NCI-H748 (cell line): Measurements from ENCODE around the gene RNF115.
"Not testable (repeated sequence)": the region's sequence is repeated elsewhere in the genome, so short reads cannot be mapped to it uniquely, and the experiment has no call there.

ENCODE experiments used
- DNase-seq: peaks from one replicate; lab custom pipeline; 2025; ENCODE audit not compliant: unreplicated experiment; lab: John Stamatoyannopoulos, UW

Gene RNF115

DNA sequence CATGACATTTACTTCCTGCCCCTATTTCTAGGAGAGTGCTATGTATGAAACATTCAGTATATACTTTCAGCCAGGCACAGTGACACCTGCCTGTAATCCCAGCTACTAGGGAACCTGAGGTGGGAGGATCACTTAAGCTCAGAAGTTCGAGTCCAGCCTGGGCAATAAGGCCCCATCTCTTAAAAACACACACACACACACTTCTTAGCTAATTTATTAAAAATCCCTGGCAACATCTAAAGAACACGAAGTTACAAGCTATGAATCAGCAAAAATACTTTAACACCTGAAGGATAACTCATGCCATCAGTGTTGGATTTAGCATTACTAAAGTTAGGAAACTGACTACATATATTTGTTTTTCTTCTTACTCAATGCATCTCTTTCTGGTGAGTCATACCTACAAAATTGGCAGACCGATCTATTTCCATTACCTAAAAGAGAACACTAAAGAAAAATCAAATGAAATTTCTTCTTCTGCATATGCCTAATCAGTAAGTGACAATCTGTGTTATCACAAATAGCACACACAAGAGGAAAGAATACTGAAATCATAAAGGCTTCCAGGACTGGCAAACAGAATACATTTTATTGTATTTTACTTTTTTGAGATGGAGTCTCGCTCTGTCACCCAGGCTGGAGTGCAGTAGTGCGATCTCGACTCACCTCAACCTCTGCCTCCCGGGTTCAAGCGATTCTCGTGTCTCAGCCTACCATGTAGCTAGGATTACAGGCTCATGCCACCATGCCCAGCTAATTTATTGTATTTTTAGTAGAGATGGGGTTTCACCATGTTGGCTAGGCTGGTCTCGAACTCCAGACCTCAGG, 41.4 kb downstream of the RNF115 start:
- DNase-seq: no peak

DNA sequence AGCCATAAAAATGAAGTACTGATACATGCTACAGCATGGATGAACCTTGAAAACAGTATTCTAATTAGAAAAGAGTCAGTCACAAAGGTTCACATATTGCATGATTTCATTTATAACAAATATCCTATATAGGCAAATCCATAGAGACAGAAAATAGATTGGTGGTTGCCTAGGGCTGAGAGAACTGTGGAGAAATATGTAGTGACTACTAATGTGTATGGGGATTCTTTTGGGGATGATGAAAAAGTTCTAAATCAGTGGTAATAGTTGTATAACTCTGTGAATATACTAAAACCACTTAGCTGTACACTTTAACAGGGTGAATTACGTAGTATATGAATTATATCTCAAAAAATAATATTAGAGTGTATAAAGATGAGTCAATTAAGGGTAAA, 45.8 kb downstream of the RNF115 start:
- DNase-seq: no peak

DNA sequence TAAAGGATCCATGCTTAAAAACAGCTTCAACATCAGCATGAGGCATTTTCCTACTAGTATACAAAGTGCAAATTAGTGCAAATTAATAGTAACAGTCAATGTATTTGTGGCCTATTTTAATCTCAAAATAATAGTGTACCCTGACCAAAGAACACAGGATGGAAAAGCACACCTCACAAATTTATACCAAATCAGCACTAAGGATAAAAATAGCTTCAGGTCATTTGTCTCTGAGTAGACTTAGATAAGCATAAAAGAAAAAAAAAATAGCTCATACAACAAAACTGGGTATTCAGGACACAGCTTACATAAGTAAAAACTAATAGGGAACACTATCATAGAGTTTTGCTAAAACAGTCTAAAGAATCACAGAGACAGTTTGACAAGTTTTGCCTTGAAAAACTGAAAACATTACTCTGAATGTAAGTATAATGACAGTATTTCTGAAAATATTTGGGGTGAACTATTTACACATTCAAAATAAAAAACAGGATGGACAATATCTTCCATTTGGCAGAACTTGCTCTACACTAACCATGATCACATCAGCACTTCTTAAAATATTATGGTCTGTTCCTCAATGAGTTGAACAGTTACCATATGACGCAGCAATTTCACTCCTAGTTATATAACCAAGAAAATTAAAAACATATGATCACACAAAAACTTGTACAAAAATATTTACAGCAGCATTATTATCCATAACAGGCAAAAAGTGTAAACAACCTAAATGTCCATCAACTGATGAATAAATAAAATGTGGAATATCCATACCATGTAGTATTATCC, 46.3 kb downstream of the RNF115 start:
- no peak for DNase-seq

DNA sequence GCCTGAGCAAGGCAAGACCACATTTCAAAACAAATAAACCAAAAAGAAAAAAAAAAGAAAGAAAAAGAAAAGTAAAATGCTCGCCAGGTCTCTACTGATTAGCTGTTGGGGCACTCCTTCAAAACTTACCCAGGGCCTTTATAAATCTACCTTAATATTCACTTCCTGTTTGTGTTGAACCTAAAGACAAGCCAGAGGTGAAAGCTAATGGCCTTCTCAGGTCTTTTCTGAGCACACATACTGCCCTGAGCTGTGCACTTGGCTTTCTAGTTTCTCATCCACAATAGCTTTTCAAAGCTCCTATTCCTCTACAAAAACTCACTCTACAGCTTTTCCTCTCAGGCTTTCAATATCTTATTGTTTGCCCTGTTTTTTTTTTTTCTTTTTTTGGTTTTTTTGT, 50.5 kb downstream of the RNF115 start:
- DNase-seq: no peak

DNA sequence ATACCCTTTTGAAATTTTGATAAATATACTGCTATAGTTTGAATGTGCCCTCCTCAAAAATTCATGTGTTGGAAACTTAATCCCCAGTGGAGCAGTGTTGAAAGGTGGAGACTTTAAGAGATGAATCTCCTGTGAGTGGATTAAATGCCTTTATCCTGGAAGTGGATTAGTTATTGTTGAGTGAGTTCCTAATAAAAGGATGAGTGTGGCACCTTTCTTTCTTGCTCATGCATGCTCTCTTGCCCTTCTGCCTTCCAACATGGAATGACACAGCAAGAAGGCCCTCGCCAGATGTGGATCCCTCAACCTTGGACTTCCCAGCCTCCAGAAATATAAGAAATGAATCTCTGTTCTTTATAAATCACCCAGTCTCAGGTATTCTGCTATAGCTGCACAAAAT, 52.8 kb downstream of the RNF115 start:
- no peak for DNase-seq

DNA sequence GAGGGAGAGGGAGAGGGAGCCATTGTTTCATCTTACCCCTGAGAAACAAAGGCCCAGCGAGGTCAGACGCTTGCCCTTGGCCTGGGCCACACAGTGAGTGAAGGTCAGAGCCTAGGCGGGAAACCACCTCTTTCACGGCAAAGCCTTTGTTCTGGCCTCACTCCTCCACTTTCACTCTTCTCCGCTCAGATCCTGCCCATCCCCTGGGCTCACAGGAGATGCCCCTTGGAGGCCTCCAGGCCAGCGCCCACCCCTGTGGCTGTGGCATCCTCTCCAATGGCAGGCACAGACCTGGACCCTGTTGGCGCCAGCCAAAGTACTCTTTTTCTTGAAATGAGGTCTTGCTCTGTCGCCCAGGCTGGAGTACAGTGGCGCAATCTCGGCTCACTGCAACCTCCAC, 55.9 kb downstream of the RNF115 start:
- DNase-seq: not testable (repeated sequence)

DNA sequence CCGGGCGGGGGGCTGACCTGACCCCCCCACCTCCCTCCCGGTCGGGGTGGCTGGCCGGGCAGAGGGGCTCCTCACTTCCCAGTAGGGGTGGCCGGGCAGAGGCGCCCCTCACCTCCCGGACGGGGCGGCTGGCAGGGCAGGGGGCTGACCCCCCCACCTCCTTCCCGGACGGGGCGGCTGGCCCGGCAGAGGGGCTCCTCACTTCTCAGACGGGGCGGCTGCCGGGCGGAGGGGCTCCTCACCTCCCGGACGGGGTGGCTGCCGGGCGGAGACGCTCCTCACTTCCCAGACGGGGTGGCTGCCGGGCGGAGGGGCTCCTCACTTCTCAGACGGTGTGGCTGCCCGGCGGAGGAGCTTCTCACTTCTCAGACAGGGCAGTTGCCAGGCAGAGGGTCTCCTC, 57.0 kb downstream of the RNF115 start:
- not testable (repeated sequence) for DNase-seq

DNA sequence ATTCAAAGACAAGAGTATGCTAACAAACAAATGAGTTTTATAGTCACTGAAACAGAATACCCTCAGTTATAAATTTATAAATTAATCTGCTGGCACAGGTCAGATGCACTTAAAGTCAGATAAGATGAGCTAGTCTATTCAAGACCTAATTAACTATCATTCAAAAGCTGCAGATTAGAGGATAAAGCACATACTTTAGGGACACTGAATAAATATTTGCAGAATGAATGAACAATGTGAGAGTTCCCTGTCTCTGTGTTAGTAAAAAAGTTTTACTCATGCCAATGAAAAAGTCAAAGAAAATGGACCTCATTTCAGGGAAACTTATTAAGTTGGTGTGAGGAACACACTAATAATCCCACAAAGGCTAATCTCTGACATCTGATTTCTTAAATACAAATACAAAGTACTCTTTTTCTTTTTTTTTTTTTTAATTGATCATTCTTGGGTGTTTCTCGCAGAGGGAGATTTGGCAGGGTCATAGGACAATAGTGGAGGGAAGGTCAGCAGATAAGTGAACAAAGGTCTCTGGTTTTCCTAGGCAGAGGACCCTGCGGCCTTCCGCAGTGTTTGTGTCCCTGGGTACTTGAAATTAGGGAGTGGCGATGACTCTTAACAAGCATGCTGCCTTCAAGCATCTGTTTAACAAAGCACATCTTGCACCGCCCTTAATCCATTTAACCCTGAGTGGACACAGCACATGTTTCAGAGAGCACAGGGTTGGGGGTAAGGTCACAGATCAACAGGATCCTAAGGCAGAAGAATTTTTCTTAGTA, 58.1 kb downstream of the RNF115 start:
- DNase-seq: peak; percentile 52

DNA sequence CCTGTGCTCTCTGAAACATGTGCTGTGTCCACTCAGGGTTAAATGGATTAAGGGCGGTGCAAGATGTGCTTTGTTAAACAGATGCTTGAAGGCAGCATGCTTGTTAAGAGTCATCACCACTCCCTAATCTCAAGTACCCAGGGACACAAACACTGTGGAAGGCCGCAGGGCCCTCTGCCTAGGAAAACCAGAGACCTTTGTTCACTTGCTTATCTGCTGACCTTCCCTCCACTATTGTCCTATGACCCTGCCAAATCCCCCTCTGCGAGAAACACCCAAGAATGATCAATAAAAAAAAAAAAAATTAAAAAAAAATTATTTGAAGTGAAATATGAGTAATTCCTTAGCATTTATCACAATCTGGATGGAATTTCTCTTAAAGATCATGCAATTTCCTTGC, 58.8 kb downstream of the RNF115 start:
- not testable (repeated sequence) for DNase-seq

DNA sequence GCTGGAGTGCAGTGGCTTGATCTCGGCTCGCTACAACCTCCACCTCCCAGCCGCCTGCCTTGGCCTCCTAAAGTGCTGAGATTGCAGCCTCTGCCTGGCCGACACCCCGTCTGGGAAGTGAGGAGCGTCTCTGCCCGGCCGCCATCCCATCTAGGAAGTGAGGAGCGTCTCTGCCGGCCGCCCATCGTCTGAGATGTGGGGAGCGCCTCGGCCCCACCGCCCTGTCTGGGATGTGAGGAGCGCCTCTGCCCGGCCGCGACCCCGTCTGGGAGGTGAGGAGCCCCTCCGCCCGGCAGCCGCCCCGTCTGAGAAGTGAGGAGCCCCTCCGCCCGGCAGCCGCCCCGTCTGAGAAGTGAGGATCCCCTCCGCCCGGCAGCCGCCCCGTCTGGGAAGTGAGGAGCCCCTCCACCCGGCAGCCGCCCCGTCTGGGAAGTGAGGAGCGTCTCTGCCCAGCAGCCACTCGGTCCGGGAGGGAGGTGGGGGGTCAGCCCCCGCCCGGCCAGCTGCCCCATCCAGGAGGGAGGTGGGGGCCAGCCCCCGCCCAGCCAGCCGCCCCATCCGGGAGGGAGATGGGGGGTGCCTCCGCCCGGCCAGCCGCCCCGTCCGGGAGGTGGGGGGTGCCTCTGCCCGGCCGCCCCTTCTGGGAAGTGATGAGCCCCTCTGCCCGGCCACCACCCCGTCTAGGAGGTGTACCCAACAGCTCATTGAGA, 59.5 kb downstream of the RNF115 start:
- DNase-seq: not testable (repeated sequence)

DNA sequence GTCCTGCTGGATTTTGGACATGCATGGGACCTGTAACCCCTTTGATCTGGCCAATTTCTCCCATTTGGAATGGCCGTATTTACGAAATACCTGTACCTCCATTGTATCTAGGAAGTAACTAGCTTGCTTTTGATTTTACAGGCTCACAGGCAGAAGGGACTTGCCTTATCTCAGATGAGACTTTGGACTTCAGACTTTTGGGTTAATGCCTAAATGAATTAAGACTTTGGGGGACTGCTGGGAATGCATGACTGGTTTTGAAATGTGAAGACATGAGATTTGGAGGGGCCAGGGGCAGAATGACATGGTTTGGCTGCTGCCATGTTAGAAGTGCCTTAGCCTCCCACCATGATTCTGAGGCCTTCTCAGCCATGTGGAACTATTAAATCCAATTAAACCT, 61.9 kb downstream of the RNF115 start:
- DNase-seq: not testable (repeated sequence)

DNA sequence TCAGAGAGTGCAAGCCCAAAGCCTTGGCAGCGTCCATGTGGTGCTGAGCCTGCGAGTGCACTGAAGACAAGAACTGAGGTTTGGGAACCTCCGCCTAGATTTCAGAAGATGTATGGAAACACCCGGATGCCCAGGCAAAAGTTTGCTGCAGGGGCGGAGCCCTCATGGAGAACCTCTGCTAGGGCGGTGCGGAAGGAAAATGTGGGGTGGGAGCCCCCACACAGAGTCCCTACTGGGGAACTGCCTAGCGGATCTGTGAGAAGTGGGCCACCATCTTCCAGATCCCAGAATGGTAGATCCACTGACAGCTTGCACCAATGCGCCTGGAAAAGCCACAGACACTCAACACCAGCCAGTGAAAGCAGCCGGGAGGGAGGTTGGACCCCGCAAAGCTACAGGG, 62.4 kb downstream of the RNF115 start:
- DNase-seq: not testable (repeated sequence)

DNA sequence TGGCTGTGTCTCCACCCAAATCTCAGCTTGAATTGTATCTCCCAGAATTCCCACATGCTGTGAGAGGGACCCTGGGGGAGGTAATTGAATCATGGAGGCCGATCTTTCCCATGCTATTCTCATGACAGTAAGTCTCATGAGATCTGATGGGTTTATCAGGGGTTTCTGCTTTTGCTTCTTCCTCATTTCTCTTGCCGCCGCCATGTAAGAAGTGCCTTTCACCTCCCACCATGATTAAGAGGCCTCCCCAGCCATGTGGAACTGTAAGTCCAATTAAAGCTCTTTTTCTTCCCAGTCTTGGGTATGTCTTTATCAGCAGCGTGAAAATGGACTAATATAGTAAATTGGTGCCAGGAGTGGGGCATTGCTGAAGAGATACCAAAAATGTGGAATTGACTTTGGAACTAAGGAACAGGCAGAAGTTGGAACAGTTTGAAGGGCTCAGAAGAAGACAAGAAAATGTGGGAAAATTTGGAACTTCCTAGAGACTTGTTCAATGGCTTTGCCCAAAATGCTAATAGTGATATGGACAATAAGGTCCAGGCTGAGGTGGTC, 63.4 kb downstream of the RNF115 start:
- DNase-seq: not testable (repeated sequence)

DNA sequence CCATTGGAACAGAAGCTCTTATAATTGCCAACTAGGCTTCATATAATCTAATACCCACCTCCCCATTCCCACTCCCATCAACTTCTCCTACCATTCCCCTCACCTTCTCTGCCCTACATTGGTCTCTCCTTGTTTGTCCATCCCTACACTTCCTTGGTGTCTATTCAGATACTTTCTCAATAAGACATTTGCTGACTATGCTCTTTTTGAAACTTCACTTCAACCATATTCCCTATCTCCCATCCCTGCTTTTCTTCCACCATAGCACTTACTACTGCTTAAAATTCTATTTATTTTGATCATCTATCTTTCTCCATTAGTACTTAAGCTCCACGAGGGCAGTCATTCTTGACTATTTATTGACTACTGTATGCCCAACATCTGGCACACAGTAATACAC, 64.2 kb downstream of the RNF115 start:
- DNase-seq: no peak

DNA sequence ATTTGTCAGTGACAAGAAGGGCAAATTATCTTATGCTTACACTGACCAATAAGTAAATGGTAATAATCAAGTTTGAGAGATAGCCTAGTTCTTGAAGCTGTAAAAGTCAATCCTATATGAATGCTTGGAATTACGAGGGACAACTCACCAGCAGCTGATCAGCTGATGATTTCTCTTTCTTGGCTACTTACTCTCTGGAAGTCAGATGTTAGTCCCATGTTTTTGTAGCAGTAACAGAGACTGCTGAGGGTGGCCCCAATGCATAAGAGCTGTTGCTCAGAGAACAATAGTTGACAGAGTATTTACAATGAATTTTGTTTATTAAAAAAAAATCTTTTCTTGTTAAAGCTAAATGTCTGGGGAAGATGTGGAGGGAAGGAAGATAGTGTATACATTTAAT, 65.3 kb downstream of the RNF115 start:
- DNase-seq: no peak

DNA sequence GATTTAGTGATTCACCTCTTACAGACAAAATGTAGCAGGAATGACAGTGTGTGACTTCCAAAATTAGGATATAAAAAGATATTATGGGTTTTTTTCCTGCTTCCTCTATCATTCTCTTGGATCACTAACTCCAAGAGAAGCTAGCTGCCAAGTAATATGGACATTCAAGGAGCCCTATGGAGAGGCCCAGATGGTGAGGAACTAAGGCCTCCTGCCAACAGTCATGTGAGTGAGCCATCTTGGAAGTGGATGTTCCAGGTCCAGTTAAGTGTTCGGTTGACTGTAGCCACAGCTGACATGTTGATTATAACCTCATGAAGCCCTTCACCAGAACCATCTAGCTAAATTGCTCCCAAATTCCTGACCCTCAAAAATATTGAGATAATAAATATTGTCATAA, 65.8 kb downstream of the RNF115 start:
- DNase-seq: no peak

DNA sequence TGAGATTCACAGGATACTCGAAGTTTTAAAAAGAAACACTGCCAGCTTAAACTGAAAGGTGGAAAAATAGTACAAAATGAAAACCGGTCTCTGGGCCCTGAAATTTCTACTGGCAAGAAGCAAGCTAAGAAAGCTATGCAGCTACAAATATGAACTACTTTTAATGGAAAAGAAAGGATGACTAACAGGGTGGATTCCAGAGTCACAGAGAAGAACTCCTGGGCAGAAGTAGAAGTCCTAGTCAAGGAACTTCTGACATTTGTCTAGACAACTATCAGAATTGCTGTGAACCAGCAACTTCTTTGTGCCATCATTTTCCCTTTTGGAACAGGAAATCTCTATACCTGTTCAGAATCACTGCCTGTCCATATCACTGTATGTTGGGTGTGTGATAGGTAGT, 66.5 kb downstream of the RNF115 start:
- DNase-seq: no peak

DNA sequence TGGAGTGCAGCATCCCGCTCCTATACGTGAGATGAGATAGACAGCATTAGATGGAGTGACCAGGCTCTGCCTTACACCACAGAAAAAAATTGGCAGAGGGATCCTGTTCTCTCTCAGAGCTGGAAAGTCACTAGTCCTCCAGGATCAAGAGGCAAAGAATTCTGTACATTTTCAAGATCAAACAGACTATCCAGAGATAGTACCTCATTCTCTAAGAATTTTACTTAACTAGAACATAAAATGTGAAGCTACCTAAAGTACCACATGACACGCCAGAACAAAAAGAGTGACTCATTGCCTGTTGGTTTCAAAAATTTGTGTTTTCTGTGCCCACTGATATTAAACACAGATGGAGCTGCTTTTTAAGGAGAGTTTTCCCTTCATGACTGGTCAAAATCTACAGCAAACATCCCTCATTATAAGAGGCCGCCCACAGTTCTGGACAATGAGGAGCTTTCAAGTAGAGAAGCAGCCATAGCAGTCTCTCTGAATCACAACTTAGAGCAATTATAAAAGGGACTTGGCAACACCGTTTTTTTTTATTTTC, 72.3 kb downstream of the RNF115 start:
- no peak for DNase-seq

DNA sequence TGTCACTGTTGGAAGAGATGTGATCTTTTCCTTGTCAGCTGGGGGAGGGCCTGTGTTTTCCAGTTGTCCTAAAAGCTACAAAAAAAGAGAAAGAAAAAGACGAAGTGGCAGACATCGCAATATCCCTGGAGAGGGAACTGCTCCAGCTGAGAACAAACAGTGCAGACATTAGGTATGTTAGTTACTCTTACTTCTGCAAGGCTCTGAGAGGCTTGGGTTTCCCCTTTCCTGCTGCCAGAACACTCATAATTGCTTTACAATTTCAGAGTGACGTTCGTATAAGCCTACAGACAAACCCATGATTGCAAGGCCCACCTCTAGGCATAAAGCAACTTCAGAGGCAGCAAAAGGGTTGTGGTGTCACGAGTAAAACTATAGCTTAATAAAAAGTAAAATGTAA, 73.5 kb downstream of the RNF115 start:
- DNase-seq: no peak
